Measurements from ENCODE around the gene COQ8B.

The COQ8B gene

GRCh38 chr19:40726279-40726678 lies 9.6 kb upstream of the COQ8B start:
- no peak for TF ChIP-seq TOX (CRISPR knock-in tag; IDR thresholded peaks at IDR 0.05; ENCODE audit: borderline replicate concordance)
- no peak for TF ChIP-seq ARNTL (CRISPR knock-in tag; IDR thresholded peaks at IDR 0.05; ENCODE audit: borderline replicate concordance, low read depth)
- TF ChIP-seq ISL1 (CRISPR knock-in tag; IDR thresholded peaks at IDR 0.05): no peak
- TF ChIP-seq CSRNP3 (CRISPR knock-in tag; IDR thresholded peaks at IDR 0.05): no peak
- TF ChIP-seq RARB (CRISPR knock-in tag; IDR thresholded peaks at IDR 0.05): no peak
- no peak for TF ChIP-seq TCF4 (CRISPR knock-in tag; IDR thresholded peaks at IDR 0.05; ENCODE audit: borderline replicate concordance)
- no peak for ATAC-seq

- ATAC-seq: no peak
- TF ChIP-seq PPARA (CRISPR knock-in tag; IDR thresholded peaks at IDR 0.05; ENCODE audit: borderline replicate concordance): no peak
- TF ChIP-seq ZFP3 (CRISPR knock-in tag; IDR thresholded peaks at IDR 0.05): no peak
- no peak for TF ChIP-seq ZC3H10 (CRISPR knock-in tag; IDR thresholded peaks at IDR 0.05)
- TF ChIP-seq OSR1 (CRISPR knock-in tag; IDR thresholded peaks at IDR 0.05): no peak
Measured at GRCh38 chr19:40724855-40725254, 8.2 kb upstream of the COQ8B start.

DNA sequence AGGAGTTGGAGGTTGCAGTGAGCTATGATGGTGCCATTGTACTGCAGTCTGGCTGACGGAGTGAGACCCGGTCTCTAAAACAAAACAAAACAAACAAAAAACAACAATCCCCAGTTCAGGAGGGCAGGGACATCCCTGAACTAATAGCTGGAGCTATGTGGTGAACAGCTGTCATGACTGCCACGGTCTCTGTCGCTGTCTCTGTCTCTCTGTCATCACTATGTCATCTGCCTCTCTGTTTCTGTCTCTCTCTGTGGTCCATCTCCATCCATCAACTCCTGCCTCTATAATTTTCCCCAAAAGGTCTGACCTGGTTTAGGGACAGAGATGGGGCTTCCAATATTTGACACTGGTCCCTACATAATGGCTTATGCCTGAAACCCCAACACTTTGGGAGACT lies 7.6 kb upstream of the COQ8B start:
- ATAC-seq: no peak
- TF ChIP-seq GLIS3 (CRISPR knock-in tag; IDR thresholded peaks at IDR 0.05) (no peak), TOX (CRISPR knock-in tag; IDR thresholded peaks at IDR 0.05; ENCODE audit: borderline replicate concordance) (no peak), CSRNP3 (CRISPR knock-in tag; IDR thresholded peaks at IDR 0.05) (no peak), RARB (CRISPR knock-in tag; IDR thresholded peaks at IDR 0.05) (no peak), ZNF70 (CRISPR knock-in tag; IDR thresholded peaks at IDR 0.05) (no peak)
- TF ChIP-seq, protein P1, sequence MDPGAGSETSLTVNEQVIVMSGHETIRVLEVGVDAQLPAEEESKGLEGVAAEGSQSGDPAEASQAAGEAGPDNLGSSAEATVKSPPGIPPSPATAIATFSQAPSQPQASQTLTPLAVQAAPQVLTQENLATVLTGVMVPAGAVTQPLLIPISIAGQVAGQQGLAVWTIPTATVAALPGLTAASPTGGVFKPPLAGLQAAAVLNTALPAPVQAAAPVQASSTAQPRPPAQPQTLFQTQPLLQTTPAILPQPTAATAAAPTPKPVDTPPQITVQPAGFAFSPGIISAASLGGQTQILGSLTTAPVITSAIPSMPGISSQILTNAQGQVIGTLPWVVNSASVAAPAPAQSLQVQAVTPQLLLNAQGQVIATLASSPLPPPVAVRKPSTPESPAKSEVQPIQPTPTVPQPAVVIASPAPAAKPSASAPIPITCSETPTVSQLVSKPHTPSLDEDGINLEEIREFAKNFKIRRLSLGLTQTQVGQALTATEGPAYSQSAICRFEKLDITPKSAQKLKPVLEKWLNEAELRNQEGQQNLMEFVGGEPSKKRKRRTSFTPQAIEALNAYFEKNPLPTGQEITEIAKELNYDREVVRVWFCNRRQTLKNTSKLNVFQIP (CRISPR knock-in tag; IDR thresholded peaks at IDR 0.05; ENCODE audit: borderline replicate concordance, low read depth): no peak

- ATAC-seq: no peak
- TF ChIP-seq ZNF8 (CRISPR knock-in tag; IDR thresholded peaks at IDR 0.05): no peak
- no peak for TF ChIP-seq RARB (CRISPR knock-in tag; IDR thresholded peaks at IDR 0.05)
- no peak for TF ChIP-seq CSDC2 (CRISPR knock-in tag; IDR thresholded peaks at IDR 0.05)
- TF ChIP-seq CREB5 (CRISPR knock-in tag; IDR thresholded peaks at IDR 0.05; ENCODE audit: low read depth): no peak
- no peak for TF ChIP-seq ZNF565 (CRISPR knock-in tag; conservative IDR thresholded peaks at IDR 0.05; ENCODE audit: low read depth)
- TF ChIP-seq, protein P2, sequence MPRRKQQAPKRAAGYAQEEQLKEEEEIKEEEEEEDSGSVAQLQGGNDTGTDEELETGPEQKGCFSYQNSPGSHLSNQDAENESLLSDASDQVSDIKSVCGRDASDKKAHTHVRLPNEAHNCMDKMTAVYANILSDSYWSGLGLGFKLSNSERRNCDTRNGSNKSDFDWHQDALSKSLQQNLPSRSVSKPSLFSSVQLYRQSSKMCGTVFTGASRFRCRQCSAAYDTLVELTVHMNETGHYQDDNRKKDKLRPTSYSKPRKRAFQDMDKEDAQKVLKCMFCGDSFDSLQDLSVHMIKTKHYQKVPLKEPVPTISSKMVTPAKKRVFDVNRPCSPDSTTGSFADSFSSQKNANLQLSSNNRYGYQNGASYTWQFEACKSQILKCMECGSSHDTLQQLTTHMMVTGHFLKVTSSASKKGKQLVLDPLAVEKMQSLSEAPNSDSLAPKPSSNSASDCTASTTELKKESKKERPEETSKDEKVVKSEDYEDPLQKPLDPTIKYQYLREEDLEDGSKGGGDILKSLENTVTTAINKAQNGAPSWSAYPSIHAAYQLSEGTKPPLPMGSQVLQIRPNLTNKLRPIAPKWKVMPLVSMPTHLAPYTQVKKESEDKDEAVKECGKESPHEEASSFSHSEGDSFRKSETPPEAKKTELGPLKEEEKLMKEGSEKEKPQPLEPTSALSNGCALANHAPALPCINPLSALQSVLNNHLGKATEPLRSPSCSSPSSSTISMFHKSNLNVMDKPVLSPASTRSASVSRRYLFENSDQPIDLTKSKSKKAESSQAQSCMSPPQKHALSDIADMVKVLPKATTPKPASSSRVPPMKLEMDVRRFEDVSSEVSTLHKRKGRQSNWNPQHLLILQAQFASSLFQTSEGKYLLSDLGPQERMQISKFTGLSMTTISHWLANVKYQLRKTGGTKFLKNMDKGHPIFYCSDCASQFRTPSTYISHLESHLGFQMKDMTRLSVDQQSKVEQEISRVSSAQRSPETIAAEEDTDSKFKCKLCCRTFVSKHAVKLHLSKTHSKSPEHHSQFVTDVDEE (CRISPR knock-in tag; IDR thresholded peaks at IDR 0.05): no peak
- TF ChIP-seq CSRNP3 (CRISPR knock-in tag; IDR thresholded peaks at IDR 0.05): no peak
- no peak for TF ChIP-seq OSR1 (CRISPR knock-in tag; IDR thresholded peaks at IDR 0.05)
- TF ChIP-seq PPARA (CRISPR knock-in tag; IDR thresholded peaks at IDR 0.05; ENCODE audit: borderline replicate concordance): no peak
- TF ChIP-seq ESRRG (CRISPR knock-in tag; IDR thresholded peaks at IDR 0.05): no peak
- no peak for TF ChIP-seq ISL1 (CRISPR knock-in tag; IDR thresholded peaks at IDR 0.05)
- TF ChIP-seq, protein P3, sequence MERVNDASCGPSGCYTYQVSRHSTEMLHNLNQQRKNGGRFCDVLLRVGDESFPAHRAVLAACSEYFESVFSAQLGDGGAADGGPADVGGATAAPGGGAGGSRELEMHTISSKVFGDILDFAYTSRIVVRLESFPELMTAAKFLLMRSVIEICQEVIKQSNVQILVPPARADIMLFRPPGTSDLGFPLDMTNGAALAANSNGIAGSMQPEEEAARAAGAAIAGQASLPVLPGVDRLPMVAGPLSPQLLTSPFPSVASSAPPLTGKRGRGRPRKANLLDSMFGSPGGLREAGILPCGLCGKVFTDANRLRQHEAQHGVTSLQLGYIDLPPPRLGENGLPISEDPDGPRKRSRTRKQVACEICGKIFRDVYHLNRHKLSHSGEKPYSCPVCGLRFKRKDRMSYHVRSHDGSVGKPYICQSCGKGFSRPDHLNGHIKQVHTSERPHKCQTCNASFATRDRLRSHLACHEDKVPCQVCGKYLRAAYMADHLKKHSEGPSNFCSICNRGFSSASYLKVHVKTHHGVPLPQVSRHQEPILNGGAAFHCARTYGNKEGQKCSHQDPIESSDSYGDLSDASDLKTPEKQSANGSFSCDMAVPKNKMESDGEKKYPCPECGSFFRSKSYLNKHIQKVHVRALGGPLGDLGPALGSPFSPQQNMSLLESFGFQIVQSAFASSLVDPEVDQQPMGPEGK (CRISPR knock-in tag; IDR thresholded peaks at IDR 0.05; ENCODE audit: borderline replicate concordance): no peak
- TF ChIP-seq SNAI2 (CRISPR knock-in tag; IDR thresholded peaks at IDR 0.05): no peak
- TF ChIP-seq, protein P1 (CRISPR knock-in tag; IDR thresholded peaks at IDR 0.05; ENCODE audit: borderline replicate concordance, low read depth): no peak
- no peak for TF ChIP-seq ARNTL (CRISPR knock-in tag; IDR thresholded peaks at IDR 0.05; ENCODE audit: borderline replicate concordance, low read depth)
- no peak for TF ChIP-seq TOX (CRISPR knock-in tag; IDR thresholded peaks at IDR 0.05; ENCODE audit: borderline replicate concordance)
- no peak for TF ChIP-seq ZFP3 (CRISPR knock-in tag; IDR thresholded peaks at IDR 0.05)
- TF ChIP-seq GLIS3 (CRISPR knock-in tag; IDR thresholded peaks at IDR 0.05): no peak
Measured at GRCh38 chr19:40723661-40724254, 7.1 kb upstream of the COQ8B start.

Measured in SK-N-SH treated with all-trans-retinoic acid at 6 μM for 48 hours (cell line).